ENCODE results near the gene MAL. TPM values are rescaled to one million over a fixed set of nuclear protein-coding genes. Genes with fewer than 3 reads are reported as not detected.

Gene MAL
- total and polyA plus RNA-seq, 2 of the 8 experiments (the other 6 are each of a cell fraction or from before 2014, with no cell fraction given): not detected

DNA sequence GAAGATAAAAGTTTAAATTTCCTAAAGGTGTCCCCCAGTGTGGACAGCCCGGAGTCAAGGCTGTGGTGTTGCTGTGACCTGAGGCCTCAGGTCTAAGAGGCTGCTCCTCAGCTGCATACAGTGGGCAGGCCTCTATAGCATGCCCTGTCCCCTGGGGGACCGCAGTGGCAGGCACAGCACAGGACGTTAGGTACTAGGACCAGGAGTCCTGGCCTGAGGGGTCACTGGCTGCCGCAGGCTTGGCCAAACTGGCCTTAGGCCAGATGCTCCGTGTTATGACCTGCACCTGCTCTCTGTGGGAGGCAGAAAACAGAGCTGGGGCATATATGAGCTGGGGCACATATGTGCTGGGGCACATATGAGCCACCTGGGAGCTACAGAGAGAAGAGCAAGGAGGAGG lies 21.2 kb upstream of the MAL start:
- ChIA-PET POLR2A (ENCODE audit: partially characterized antibody) (no interaction called here), CTCF (ENCODE audit: partially characterized antibody) (no interaction called here)
- Histone ChIP-seq H3K79me1 (ENCODE audit: low read depth, low read length) (no peaks in the 10 kb centered on the region), H3K27me3 (replicated peaks in 1 of 4; ENCODE audit: control insufficient read depth in 3 of 4, extremely low read depth in 1 of 4, insufficient read depth in 3 of 4, low read length in 3 of 4) (no peaks in the 10 kb centered on the region; a peak in 1 of 7 replicates), H3K23me2 (ENCODE audit: low read depth, low read length) (no peaks in the 10 kb centered on the region), H3K23ac (ENCODE audit: insufficient read length) (no peak overlapping the region), H3K9me3 (ENCODE audit: insufficient read depth in 2 of 2, low read depth in 1 of 2, low read length in 1 of 2) (peaks cover 70 to 87% of the 10 kb centered on the region in 2 experiments), H3K9ac (replicated peaks in 1 of 4; ENCODE audit: extremely low read depth in 1 of 4, low read depth in 3 of 4, low read length in 3 of 4) (no peak overlapping the region), H2AK5ac (ENCODE audit: low read depth, low read length) (no peak overlapping the region), H3K4me3 (ENCODE audit: extremely low read depth in 1 of 4, insufficient read depth in 2 of 4, low read depth in 3 of 4, low read length in 4 of 4) (no peak overlapping the region), H2BK15ac (ENCODE audit: low read length) (no peak overlapping the region), H2BK12ac (ENCODE audit: low read depth, low read length) (no peak overlapping the region), H2BK120ac (replicated peaks; ENCODE audit: low read depth, low read length) (no peak overlapping the region), H3K14ac (ENCODE audit: insufficient read length) (no peak overlapping the region), H4K5ac (ENCODE audit: insufficient read length, low read depth, low read length) (no peak overlapping the region), H2AFZ (ENCODE audit: low read length) (no peak overlapping the region), H4K91ac (replicated peaks; ENCODE audit: insufficient read length, low read length) (no peak overlapping the region), H4K20me1 (replicated peaks in 1 of 2; ENCODE audit: control insufficient read depth in 1 of 2, insufficient read depth in 2 of 2, low read length in 2 of 2) (no peaks in the 10 kb centered on the region), H3K27ac (ENCODE audit: low read depth, low read length) (no peak overlapping the region), H3K4me1 (replicated peaks in 1 of 4; ENCODE audit: control insufficient read depth in 3 of 4, insufficient read depth in 4 of 4, low read length in 3 of 4) (no peaks in the 10 kb centered on the region; a peak in 1 of 7 replicates), H4K8ac (ENCODE audit: extremely low read depth, insufficient read depth, low read length) (no peak overlapping the region), H3K36me3 (ENCODE audit: control insufficient read depth in 2 of 4, insufficient read depth in 4 of 4, low read length in 3 of 4) (no peaks in the 10 kb centered on the region), H3K4ac (replicated peaks; ENCODE audit: insufficient read length, low read depth, low read length) (no peak overlapping the region), H3K18ac (ENCODE audit: extremely low read depth, low read length) (no peak overlapping the region), H3K4me2 (ENCODE audit: insufficient read depth in 1 of 2, low read depth in 2 of 2, low read length in 2 of 2) (no peak overlapping the region), H3K56ac (replicated peaks; ENCODE audit: insufficient read length, low read depth, low read length) (no peak overlapping the region), H2BK20ac (ENCODE audit: low read length) (no peak overlapping the region), H3K79me2 (ENCODE audit: control insufficient read depth in 1 of 2, insufficient read depth in 2 of 2, low read length in 2 of 2) (no peaks in the 10 kb centered on the region), H2BK5ac (ENCODE audit: low read depth, low read length) (no peak overlapping the region)
- WGBS, 2 experiments (ENCODE audit: extremely low coverage in 1 of 2, insufficient coverage in 1 of 2, insufficient read length in 1 of 2, insufficient replicate concordance in 2 of 2, low coverage in 1 of 2, low lambda C conversion rate in 2 of 2, missing lambda C conversion rate in 1 of 2): 76% methylated on average over 5 of the region's 5 CpGs; no CpG with 5 or more reads in 1 of the 2 experiments
- FAIRE-seq (no peak), DNase-seq (ENCODE audit: low read depth in 1 of 2, low spot score in 2 of 2) (no peak)
- TF ChIP-seq GTF2F1 (IDR thresholded peaks at IDR 0.05; ENCODE audit: borderline replicate concordance, low read depth, low read length) (no peak), POU5F1 (IDR thresholded peaks at IDR 0.05; ENCODE audit: low read depth, low read length) (no peak), SP1 (IDR thresholded peaks at IDR 0.05; ENCODE audit: low read depth, low read length) (no peak), CTBP2 (IDR thresholded peaks at IDR 0.05; ENCODE audit: borderline replicate concordance, insufficient read depth, insufficient read length, low read length) (no peak)
- TF ChIP-seq, protein P1, sequence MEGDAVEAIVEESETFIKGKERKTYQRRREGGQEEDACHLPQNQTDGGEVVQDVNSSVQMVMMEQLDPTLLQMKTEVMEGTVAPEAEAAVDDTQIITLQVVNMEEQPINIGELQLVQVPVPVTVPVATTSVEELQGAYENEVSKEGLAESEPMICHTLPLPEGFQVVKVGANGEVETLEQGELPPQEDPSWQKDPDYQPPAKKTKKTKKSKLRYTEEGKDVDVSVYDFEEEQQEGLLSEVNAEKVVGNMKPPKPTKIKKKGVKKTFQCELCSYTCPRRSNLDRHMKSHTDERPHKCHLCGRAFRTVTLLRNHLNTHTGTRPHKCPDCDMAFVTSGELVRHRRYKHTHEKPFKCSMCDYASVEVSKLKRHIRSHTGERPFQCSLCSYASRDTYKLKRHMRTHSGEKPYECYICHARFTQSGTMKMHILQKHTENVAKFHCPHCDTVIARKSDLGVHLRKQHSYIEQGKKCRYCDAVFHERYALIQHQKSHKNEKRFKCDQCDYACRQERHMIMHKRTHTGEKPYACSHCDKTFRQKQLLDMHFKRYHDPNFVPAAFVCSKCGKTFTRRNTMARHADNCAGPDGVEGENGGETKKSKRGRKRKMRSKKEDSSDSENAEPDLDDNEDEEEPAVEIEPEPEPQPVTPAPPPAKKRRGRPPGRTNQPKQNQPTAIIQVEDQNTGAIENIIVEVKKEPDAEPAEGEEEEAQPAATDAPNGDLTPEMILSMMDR (IDR thresholded peaks at IDR 0.05; ENCODE audit: control extremely low read depth in 1 of 3, insufficient read depth in 1 of 3, low read depth in 1 of 3, low read length in 3 of 3): no peak
- TF ChIP-seq, protein P2, sequence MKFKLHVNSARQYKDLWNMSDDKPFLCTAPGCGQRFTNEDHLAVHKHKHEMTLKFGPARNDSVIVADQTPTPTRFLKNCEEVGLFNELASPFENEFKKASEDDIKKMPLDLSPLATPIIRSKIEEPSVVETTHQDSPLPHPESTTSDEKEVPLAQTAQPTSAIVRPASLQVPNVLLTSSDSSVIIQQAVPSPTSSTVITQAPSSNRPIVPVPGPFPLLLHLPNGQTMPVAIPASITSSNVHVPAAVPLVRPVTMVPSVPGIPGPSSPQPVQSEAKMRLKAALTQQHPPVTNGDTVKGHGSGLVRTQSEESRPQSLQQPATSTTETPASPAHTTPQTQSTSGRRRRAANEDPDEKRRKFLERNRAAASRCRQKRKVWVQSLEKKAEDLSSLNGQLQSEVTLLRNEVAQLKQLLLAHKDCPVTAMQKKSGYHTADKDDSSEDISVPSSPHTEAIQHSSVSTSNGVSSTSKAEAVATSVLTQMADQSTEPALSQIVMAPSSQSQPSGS (IDR thresholded peaks at IDR 0.05; ENCODE audit: low read length): no peak
- TF ChIP-seq, protein P3, sequence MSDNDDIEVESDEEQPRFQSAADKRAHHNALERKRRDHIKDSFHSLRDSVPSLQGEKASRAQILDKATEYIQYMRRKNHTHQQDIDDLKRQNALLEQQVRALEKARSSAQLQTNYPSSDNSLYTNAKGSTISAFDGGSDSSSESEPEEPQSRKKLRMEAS (IDR thresholded peaks at IDR 0.05): no peak

Measured in H1 (cell line).